Mesenchymal stem cell (in vitro differentiated cells and primary cell): ENCODE results near the gene TSC22D1.

ENCODE experiments used
- DNase-seq: peaks from one replicate; pipeline ENCODE4 v3.0.0-alpha.2; 2013
- H2AFZ ChIP-seq: one replicate; pipeline ENCODE4 v1.6.1; 2013; ENCODE audit warnings: low read depth, mild to moderate bottlenecking, control low read depth, inconsistent platforms, low read length, moderate library complexity
- H2AK5ac ChIP-seq: 2 replicates; pipeline ENCODE4 v1.6.1; 2013; ENCODE audit warnings: low read length, moderate library complexity, mild to moderate bottlenecking, inconsistent platforms; ENCODE audit not compliant: severe bottlenecking
- H2BK120ac ChIP-seq: one replicate; pipeline ENCODE4 v1.6.1; 2013; ENCODE audit warnings: low read depth, mild to moderate bottlenecking, inconsistent platforms, low read length, moderate library complexity
- H2BK12ac ChIP-seq, 2 experiments: one replicate each; pipeline ENCODE4 v1.6.1; 2013; ENCODE audit warnings: inconsistent platforms in 2 of 2, low read length in 2 of 2, mild to moderate bottlenecking in 2 of 2, moderate library complexity in 2 of 2, control low read depth in 1 of 2
- H2BK15ac ChIP-seq: one replicate; pipeline ENCODE4 v1.6.1; 2013; ENCODE audit warnings: mild to moderate bottlenecking, low read depth, inconsistent platforms; ENCODE audit not compliant: poor library complexity, severe bottlenecking
- H2BK5ac ChIP-seq: 2 replicates; pipeline ENCODE4 v1.6.1; 2013; ENCODE audit warnings: low read depth, mild to moderate bottlenecking, low read length, control low read depth, inconsistent platforms; ENCODE audit not compliant: poor library complexity, severe bottlenecking
- H3K14ac ChIP-seq, 2 experiments: one replicate each; pipeline ENCODE4 v1.6.1; 2013; ENCODE audit warnings: inconsistent platforms in 2 of 2, low read length in 2 of 2, control low read depth in 1 of 2, mild to moderate bottlenecking in 1 of 2, moderate library complexity in 1 of 2
- H3K18ac ChIP-seq, 2 experiments: one replicate each; pipeline ENCODE4 v1.6.1; 2013; ENCODE audit warnings: inconsistent platforms in 2 of 2, low read length in 2 of 2, control low read depth in 1 of 2, low read depth in 1 of 2, mild to moderate bottlenecking in 1 of 2
- H3K23ac ChIP-seq, 2 experiments: one replicate each; pipeline ENCODE4 v1.6.1; 2013; ENCODE audit warnings: inconsistent platforms in 2 of 2, low read length in 2 of 2, mild to moderate bottlenecking in 2 of 2, moderate library complexity in 2 of 2, control low read depth in 1 of 2
- H3K27ac ChIP-seq: 2 replicates; pipeline ENCODE4 v1.5.1; 2013; ENCODE audit warnings: mild to moderate bottlenecking, moderate library complexity, low read length, control low read depth, inconsistent platforms; ENCODE audit not compliant: poor library complexity, severe bottlenecking
- H3K27me3 ChIP-seq, 2 experiments: 2 replicates each; pipeline versions ENCODE4 v1.6.1 to v1.7.0; 2013; ENCODE audit warnings: low read length in 2 of 2, mild to moderate bottlenecking in 2 of 2, moderate library complexity in 2 of 2, control low read depth in 1 of 2, inconsistent platforms in 1 of 2; ENCODE audit not compliant: control insufficient read depth in 1 of 2, insufficient read depth in 1 of 2
- H3K36me3 ChIP-seq, 2 experiments: 2 replicates each; pipeline versions ENCODE4 v1.6.1 to v1.7.0; 2013; ENCODE audit warnings: low read length in 2 of 2, control low read depth in 1 of 2, inconsistent platforms in 1 of 2, low read depth in 1 of 2, mild to moderate bottlenecking in 1 of 2; ENCODE audit not compliant: insufficient read depth in 2 of 2, control insufficient read depth in 1 of 2
- H3K4ac ChIP-seq, 2 experiments: one replicate each; pipeline ENCODE4 v1.6.1; 2013; ENCODE audit warnings: inconsistent platforms in 2 of 2, low read length in 2 of 2, mild to moderate bottlenecking in 2 of 2, moderate library complexity in 2 of 2, control low read depth in 1 of 2, low read depth in 1 of 2
- H3K4me1 ChIP-seq: 2 replicates; pipeline ENCODE4 v1.6.1; 2013; ENCODE audit warnings: low read depth, low read length, control low read depth; ENCODE audit not compliant: control insufficient read depth, insufficient read depth
- H3K4me2 ChIP-seq: 2 replicates; pipeline ENCODE4 v1.6.1; 2013; ENCODE audit warnings: low read length, mild to moderate bottlenecking, inconsistent platforms; ENCODE audit not compliant: poor library complexity, severe bottlenecking
- H3K4me3 ChIP-seq, 2 experiments: 2 replicates each; pipeline versions ENCODE4 v1.5.1 to v1.7.0; 2013; ENCODE audit warnings: low read length in 2 of 2, mild to moderate bottlenecking in 2 of 2, control low read depth in 1 of 2, low read depth in 1 of 2; ENCODE audit not compliant: insufficient read depth in 1 of 2
- H3K79me1 ChIP-seq: replicated peaks from 2 replicates; pipeline ENCODE4 v1.6.1; 2013; ENCODE audit warnings: mild to moderate bottlenecking, control low read depth, low read length, inconsistent platforms; ENCODE audit not compliant: poor library complexity, severe bottlenecking
- H3K9ac ChIP-seq: 2 replicates; pipeline ENCODE4 v1.7.0; 2013; ENCODE audit warnings: mild to moderate bottlenecking, low read length, moderate library complexity
- H3K9me3 ChIP-seq: 2 replicates; pipeline ENCODE4 v1.7.0; 2013; ENCODE audit warnings: mild to moderate bottlenecking, low read length; ENCODE audit not compliant: control insufficient read depth
- H4K8ac ChIP-seq: one replicate; pipeline ENCODE4 v1.6.1; 2013; ENCODE audit warnings: inconsistent platforms, mild to moderate bottlenecking, low read length, moderate library complexity
- H4K91ac ChIP-seq: one replicate; pipeline ENCODE4 v1.6.1; 2013; ENCODE audit warnings: mild to moderate bottlenecking, low read length, inconsistent platforms
- WGBS: methylation state at CpG from one replicate; pipeline ENCODE4 v1.1.7; 2013; ENCODE audit warnings: mixed read lengths; 5-methylcytosine and 5-hydroxymethylcytosine counted together

Gene TSC22D1

DNA sequence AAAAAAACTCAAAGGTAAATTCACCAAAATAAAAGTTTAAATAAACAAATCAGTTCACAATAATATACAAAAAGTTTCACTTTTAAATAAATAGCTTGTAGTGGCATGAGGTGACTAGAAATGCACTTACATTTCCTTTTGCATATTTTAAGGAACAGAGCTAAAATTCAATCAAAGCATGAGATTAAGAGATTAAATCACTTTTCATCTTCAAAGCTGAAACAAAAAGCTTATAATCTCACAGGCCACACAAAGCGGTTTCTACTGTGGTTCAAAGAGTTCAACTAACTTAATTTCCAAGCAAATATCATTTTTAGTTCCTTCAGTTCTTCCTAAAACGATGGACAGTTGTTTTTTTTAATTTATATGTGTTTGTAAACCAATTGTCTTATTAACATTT is 38.9 kb downstream of the TSC22D1 start:
- Histone ChIP-seq H3K18ac (no peak overlapping the region), H2BK15ac (no peak overlapping the region), H3K79me1 (peaks cover 4% of the 10 kb centered on the region), H3K4me2 (no peak overlapping the region), H4K8ac (no peak overlapping the region), H2AFZ (no peak overlapping the region), H3K4ac (no peak overlapping the region), H3K9me3 (no peaks in the 10 kb centered on the region), H2AK5ac (no peak overlapping the region), H3K36me3 (peaks cover 4 to 82% of the 10 kb centered on the region in 2 experiments), H3K27ac (no peak overlapping the region), H3K14ac (no peak overlapping the region), H3K4me1 (no peaks in the 10 kb centered on the region), H2BK5ac (no peak overlapping the region), H3K4me3 (no peak overlapping the region), H3K23ac (no peak overlapping the region), H3K27me3 (no peaks in the 10 kb centered on the region), H2BK120ac (no peak overlapping the region), H2BK12ac (no peak overlapping the region), H3K9ac (no peak overlapping the region), H4K91ac (no peak overlapping the region)
- no CpG with 5 or more reads among the region's 2 CpGs for WGBS
- DNase-seq: no peak

DNA sequence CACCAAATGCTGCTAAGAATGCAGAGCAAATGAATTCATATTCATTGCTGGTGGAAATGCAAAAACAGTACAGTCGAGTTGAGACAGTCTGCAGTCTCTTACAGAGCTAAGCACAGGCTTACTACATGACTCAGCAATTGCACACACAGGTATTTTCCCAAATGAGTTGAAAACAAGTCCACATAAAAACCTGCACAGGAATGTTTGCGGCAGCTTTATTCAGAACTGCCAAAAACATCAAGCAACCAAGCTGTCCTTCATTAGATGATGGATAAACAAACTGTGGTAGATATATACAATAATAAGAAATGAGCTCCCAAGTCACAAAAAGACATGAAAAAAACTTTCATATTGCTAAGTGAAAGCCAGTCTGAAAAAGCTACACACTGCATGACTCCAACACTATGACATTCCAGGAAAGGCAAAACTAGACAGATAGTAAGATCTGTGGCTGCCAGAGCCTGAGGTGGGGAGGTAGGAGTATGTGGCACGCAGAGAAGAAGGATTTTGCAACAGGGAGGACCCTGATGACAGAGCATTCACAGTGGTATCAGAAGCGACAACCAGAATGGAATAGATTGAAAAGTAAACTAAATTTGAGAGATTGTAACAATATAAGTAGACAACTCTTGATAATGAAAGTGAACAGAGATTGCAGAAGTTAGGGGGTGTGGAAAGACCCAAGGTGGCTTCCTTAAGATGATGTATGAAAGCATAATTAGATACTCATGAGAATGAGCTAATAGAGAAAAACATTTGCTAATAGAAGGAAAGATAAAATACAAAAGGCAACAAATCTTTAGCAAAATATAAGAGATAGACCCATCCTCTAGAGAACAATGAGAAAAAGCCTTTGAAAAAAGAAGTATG is 52.7 kb downstream of the TSC22D1 start:
- peak; percentile 72 for DNase-seq
- peak overlapping the region; percentile 51 for H4K8ac ChIP-seq
- no peak overlapping the region for H3K18ac ChIP-seq
- no peak overlapping the region for H4K91ac ChIP-seq
- no peak overlapping the region for H2BK15ac ChIP-seq
- H3K36me3 ChIP-seq: peaks cover 7 to 39% of the 10 kb centered on the region in 2 experiments
- no peak overlapping the region for H2BK12ac ChIP-seq
- H3K4me3 ChIP-seq: no peak overlapping the region
- H3K27me3 ChIP-seq: no peaks in the 10 kb centered on the region
- peak overlapping the region; percentile 94 for H3K27ac ChIP-seq
- H2BK5ac ChIP-seq: no peak overlapping the region
- H2AK5ac ChIP-seq: no peak overlapping the region
- no peak overlapping the region for H2BK120ac ChIP-seq
- H3K4ac ChIP-seq: no peak overlapping the region
- H3K9me3 ChIP-seq: no peaks in the 10 kb centered on the region
- H3K4me1 ChIP-seq: peaks cover 5% of the 10 kb centered on the region
- peaks cover 11% of the 10 kb centered on the region for H3K79me1 ChIP-seq
- no peak overlapping the region for H3K23ac ChIP-seq
- peak overlapping the region; percentile 47 for H3K9ac ChIP-seq
- H3K14ac ChIP-seq: no peak overlapping the region
- peak overlapping the region; percentile 34 for H3K4me2 ChIP-seq
- no peak overlapping the region for H2AFZ ChIP-seq
- WGBS: 77% methylated on average over 4 of the region's 4 CpGs

DNA sequence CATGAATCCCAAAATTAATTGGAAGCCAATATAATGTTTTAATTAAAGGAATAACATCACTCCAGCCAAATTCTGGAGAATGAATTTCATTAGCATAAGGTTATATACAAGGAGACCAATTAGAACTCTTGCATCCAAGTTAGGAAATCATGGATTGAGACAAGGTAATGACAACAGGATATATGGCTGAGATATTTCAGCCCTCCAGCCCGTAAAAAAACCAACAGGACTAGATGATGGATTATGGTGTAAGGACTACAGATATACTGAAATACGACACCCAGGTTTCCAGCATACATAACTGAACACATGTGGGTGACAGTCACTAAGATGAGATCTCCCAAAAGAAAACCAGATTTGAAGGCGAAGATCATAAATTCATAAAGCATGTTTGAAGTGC is 56.5 kb downstream of the TSC22D1 start:
- Histone ChIP-seq H3K4me1 (peaks cover 3% of the 10 kb centered on the region), H2BK5ac (no peak overlapping the region), H3K4me3 (no peak overlapping the region), H3K36me3 (peaks cover 6 to 44% of the 10 kb centered on the region in 2 experiments), H3K9ac (no peak overlapping the region), H2BK12ac (no peak overlapping the region), H4K8ac (no peak overlapping the region), H3K27ac (no peak overlapping the region), H2AK5ac (no peak overlapping the region), H3K4me2 (no peak overlapping the region), H3K27me3 (no peaks in the 10 kb centered on the region), H3K4ac (no peak overlapping the region), H3K79me1 (peaks cover 9% of the 10 kb centered on the region), H2BK15ac (no peak overlapping the region), H3K23ac (no peak overlapping the region), H3K18ac (no peak overlapping the region), H2AFZ (no peak overlapping the region), H3K9me3 (no peaks in the 10 kb centered on the region), H3K14ac (no peak overlapping the region), H2BK120ac (no peak overlapping the region), H4K91ac (no peak overlapping the region)
- DNase-seq: no peak
- WGBS: 100% methylated on average over 2 of the region's 3 CpGs

DNA sequence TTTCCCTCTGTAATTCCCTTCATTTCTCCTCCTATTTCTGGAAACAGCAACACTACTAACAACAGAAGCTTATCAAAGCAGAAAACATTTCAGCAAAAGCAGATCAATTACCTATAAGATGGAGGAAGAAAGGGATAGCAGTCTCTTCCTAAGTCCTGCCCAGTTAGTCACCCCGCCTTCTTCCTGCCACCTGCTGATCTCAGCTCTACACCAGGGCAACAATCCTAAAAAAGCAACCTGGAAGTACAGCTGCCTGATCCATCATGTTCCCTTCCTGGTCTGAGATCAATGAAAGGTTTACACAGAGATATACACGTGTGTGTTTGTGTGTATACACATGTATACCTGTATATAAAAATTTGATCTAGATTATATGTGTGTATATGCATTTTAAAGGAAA is 59.4 kb downstream of the TSC22D1 start:
- no peak overlapping the region for H2BK12ac ChIP-seq
- DNase-seq: no peak
- no peak overlapping the region for H4K91ac ChIP-seq
- no CpG with 5 or more reads among the region's 2 CpGs for WGBS
- no peak overlapping the region for H3K23ac ChIP-seq
- peaks cover 9 to 65% of the 10 kb centered on the region in 2 experiments for H3K36me3 ChIP-seq
- no peak overlapping the region for H2BK15ac ChIP-seq
- no peak overlapping the region for H3K4me2 ChIP-seq
- H3K9ac ChIP-seq: no peak overlapping the region
- no peak overlapping the region for H2AFZ ChIP-seq
- H3K14ac ChIP-seq: no peak overlapping the region
- H3K4ac ChIP-seq: no peak overlapping the region
- no peaks in the 10 kb centered on the region for H3K4me1 ChIP-seq
- H4K8ac ChIP-seq: no peak overlapping the region
- no peak overlapping the region for H2AK5ac ChIP-seq
- H3K9me3 ChIP-seq: no peaks in the 10 kb centered on the region
- no peak overlapping the region for H2BK5ac ChIP-seq
- no peak overlapping the region for H3K27ac ChIP-seq
- H2BK120ac ChIP-seq: no peak overlapping the region
- no peak overlapping the region for H3K18ac ChIP-seq
- no peak overlapping the region for H3K4me3 ChIP-seq
- no peaks in the 10 kb centered on the region for H3K27me3 ChIP-seq
- peaks cover 11% of the 10 kb centered on the region for H3K79me1 ChIP-seq
